ENCODE measurements around the gene CPED1. TPM values are rescaled to one million over a fixed set of nuclear protein-coding genes. Genes with fewer than 3 reads are reported as not detected.

CPED1 gene
- total and polyA plus RNA-seq, 10 of the 15 experiments (the other 5 are each of a cell fraction or from before 2014, with no cell fraction given) = 0.01 to 0.77 (median 0.10) TPM; not detected in 1

DNA sequence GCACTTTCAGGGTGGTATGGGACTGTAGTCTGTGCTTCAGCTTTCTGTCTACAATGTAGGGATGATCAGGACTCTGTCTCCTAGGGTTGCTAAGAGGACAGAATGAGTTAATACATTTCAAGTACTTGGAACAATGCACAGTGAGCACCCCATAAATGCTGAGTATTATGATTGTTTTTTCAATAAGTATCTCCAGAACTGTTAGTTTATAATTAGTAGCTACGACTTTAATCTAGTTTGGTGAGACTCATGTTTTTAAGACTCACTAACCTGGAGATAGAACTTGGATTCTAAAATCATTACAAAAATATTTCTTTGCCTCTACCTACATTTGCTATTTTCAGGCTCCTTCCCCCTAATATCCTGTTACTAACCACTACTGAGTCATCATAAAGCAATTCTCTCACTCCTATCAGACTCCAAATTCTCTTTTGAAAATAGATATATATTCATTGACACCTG is 95.3 kb downstream of the CPED1 start:
- Histone ChIP-seq H3K27ac (ENCODE audit: control insufficient read depth, insufficient read depth) (no peak overlapping the region), H3K4me1 (ENCODE audit: control insufficient read depth, insufficient read depth, low read length) (no peaks in the 10 kb centered on the region), H3K4me2 (ENCODE audit: control insufficient read depth, insufficient read depth) (no peak overlapping the region), H3K9ac (ENCODE audit: control insufficient read depth, insufficient read depth, low read length) (no peak overlapping the region), H4K20me1 (ENCODE audit: control insufficient read depth, insufficient read depth) (no peaks in the 10 kb centered on the region), H3K36me3 (ENCODE audit: control insufficient read depth in 2 of 2, insufficient read depth in 2 of 2, low read length in 1 of 2) (no peaks in the 10 kb centered on the region), H3K27me3 (replicated peaks in 1 of 2; ENCODE audit: control insufficient read depth in 2 of 2, insufficient read depth in 2 of 2, low read length in 1 of 2) (peaks cover 0 to 4% of the 10 kb centered on the region in 2 experiments; a peak in 2 of 4 replicates), H3K4me3 (no peak overlapping the region), H3K79me2 (ENCODE audit: control insufficient read depth, insufficient read depth, low read length) (no peaks in the 10 kb centered on the region), H2AFZ (ENCODE audit: control insufficient read depth, low read depth, low read length) (no peak overlapping the region), H3K9me3 (replicated peaks; ENCODE audit: control insufficient read depth, insufficient read depth, low read length) (no peaks in the 10 kb centered on the region)
- SMC1A ChIA-PET (ENCODE audit: uncharacterized antibody, unreplicated experiment) = interaction anchor here (0.8 to 3.2 kb wide), 5 partner anchors 8 to 292 kb away, joined by 3 to 40 read pairs (median 4); partner anchors contain the start of gene CPED1
- DNase-seq (ENCODE audit: low read depth, low spot score) (no peak), ATAC-seq (no peak), FAIRE-seq (no peak)
- POLR2A ChIA-PET = interaction anchor here (0.5 kb wide), 1 partner anchor 57 kb away, joined by 4 read pairs; no protein-coding TSS in a partner anchor
- RAD21 ChIA-PET (ENCODE audit: unreplicated experiment) = interaction anchor here (1.2 to 4.5 kb wide), 3 partner anchors 16 to 289 kb away, joined by 3 to 41 read pairs (median 8); partner anchors contain the start of gene CPED1
- CTCF ChIA-PET = interaction anchor here (1.0 to 5.8 kb wide), 7 partner anchors 12 to 292 kb away, joined by 3 to 111 read pairs (median 13); partner anchors contain the start of gene CPED1
- BruUV-seq (replicated peaks) = no TSS peak
- 0% methylated on average over 1 of the region's 1 CpG for WGBS (ENCODE audit: insufficient coverage, insufficient replicate concordance, low lambda C conversion rate, missing lambda C conversion rate)
- in situ Hi-C loops (cut with MboI) (loop anchor here (5.0 kb wide), 1 partner anchor 292 kb away; no protein-coding TSS in a partner anchor), intact Hi-C loops (cut with micrococcal nuclease; ENCODE audit: unreplicated experiment) (loop anchor here (5.0 kb wide), 2 partner anchors 277 to 292 kb away; no protein-coding TSS in a partner anchor)
- TF ChIP-seq TCF7 (IDR thresholded peaks at IDR 0.05; ENCODE audit: borderline replicate concordance) (no peak), ZNF24 (IDR thresholded peaks at IDR 0.05) (no peak), ZNF384 (IDR thresholded peaks at IDR 0.05; ENCODE audit: borderline replicate concordance, low read depth, low read length) (no peak), SMAD1 (IDR thresholded peaks at IDR 0.05; ENCODE audit: low read depth, partially characterized antibody) (no peak), CREB1 (IDR thresholded peaks at IDR 0.05; ENCODE audit: low read depth) (no peak), TBL1XR1 (IDR thresholded peaks at IDR 0.05; ENCODE audit: low read depth, low read length) (no peak), MYC (IDR thresholded peaks at IDR 0.05; ENCODE audit: insufficient read depth, insufficient read length, insufficient replicate concordance, low read length, severe bottlenecking) (no peak), PAX8 (IDR thresholded peaks at IDR 0.05) (no peak), ETV6 (conservative IDR thresholded peaks at IDR 0.05 in 1 of 2, IDR thresholded peaks at IDR 0.05 in 1 of 2; ENCODE audit: borderline replicate concordance in 1 of 2, low read depth in 1 of 2) (no peak), WRNIP1 (IDR thresholded peaks at IDR 0.05; ENCODE audit: borderline replicate concordance, low read depth, low read length) (no peak), IKZF2 (IDR thresholded peaks at IDR 0.05) (no peak), ASH2L (IDR thresholded peaks at IDR 0.05; ENCODE audit: borderline replicate concordance, low read depth) (no peak)
- TF ChIP-seq, protein P1, sequence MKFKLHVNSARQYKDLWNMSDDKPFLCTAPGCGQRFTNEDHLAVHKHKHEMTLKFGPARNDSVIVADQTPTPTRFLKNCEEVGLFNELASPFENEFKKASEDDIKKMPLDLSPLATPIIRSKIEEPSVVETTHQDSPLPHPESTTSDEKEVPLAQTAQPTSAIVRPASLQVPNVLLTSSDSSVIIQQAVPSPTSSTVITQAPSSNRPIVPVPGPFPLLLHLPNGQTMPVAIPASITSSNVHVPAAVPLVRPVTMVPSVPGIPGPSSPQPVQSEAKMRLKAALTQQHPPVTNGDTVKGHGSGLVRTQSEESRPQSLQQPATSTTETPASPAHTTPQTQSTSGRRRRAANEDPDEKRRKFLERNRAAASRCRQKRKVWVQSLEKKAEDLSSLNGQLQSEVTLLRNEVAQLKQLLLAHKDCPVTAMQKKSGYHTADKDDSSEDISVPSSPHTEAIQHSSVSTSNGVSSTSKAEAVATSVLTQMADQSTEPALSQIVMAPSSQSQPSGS (IDR thresholded peaks at IDR 0.05; ENCODE audit: low read length) = no peak
- TF ChIP-seq, protein P2, sequence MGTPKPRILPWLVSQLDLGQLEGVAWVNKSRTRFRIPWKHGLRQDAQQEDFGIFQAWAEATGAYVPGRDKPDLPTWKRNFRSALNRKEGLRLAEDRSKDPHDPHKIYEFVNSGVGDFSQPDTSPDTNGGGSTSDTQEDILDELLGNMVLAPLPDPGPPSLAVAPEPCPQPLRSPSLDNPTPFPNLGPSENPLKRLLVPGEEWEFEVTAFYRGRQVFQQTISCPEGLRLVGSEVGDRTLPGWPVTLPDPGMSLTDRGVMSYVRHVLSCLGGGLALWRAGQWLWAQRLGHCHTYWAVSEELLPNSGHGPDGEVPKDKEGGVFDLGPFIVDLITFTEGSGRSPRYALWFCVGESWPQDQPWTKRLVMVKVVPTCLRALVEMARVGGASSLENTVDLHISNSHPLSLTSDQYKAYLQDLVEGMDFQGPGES (IDR thresholded peaks at IDR 0.05) = no peak
- TF ChIP-seq, protein P3, sequence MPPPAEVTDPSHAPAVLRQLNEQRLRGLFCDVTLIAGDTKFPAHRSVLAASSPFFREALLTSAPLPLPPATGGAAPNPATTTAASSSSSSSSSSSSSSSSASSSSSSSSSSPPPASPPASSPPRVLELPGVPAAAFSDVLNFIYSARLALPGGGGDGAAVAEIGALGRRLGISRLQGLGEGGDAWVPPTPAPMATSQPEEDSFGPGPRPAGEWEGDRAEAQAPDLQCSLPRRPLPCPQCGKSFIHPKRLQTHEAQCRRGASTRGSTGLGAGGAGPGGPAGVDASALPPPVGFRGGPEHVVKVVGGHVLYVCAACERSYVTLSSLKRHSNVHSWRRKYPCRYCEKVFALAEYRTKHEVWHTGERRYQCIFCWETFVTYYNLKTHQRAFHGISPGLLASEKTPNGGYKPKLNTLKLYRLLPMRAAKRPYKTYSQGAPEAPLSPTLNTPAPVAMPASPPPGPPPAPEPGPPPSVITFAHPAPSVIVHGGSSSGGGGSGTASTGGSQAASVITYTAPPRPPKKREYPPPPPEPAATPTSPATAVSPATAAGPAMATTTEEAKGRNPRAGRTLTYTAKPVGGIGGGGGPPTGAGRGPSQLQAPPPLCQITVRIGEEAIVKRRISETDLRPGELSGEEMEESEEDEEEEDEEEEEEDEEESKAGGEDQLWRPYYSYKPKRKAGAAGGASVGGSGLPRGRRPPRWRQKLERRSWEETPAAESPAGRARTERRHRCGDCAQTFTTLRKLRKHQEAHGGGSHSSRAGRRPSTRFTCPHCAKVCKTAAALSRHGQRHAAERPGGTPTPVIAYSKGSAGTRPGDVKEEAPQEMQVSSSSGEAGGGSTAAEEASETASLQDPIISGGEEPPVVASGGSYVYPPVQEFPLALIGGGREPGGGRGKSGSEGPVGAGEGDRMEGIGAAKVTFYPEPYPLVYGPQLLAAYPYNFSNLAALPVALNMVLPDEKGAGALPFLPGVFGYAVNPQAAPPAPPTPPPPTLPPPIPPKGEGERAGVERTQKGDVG (CRISPR knock-in tag; IDR thresholded peaks at IDR 0.05) = no peak
- TF ChIP-seq, protein P4, sequence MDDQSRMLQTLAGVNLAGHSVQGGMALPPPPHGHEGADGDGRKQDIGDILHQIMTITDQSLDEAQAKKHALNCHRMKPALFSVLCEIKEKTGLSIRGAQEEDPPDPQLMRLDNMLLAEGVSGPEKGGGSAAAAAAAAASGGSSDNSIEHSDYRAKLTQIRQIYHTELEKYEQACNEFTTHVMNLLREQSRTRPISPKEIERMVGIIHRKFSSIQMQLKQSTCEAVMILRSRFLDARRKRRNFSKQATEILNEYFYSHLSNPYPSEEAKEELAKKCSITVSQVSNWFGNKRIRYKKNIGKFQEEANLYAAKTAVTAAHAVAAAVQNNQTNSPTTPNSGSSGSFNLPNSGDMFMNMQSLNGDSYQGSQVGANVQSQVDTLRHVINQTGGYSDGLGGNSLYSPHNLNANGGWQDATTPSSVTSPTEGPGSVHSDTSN (IDR thresholded peaks at IDR 0.05; ENCODE audit: insufficient replicate concordance, low read depth, low read length) = no peak
